GM12873 (cell line): ENCODE results near the gene OR2L3.

Experiments used
- TF ChIP-seq, protein P1 (sequence below): IDR thresholded peaks from 2 replicates; pipeline ENCODE4 v1.5.1; 2012; ENCODE audit warnings: low read depth, mild to moderate bottlenecking, moderate library complexity, low read length, control low read depth; ENCODE audit not compliant: insufficient read depth; ENCODE audit errors: missing control alignments

OR2L3 gene, protein sequence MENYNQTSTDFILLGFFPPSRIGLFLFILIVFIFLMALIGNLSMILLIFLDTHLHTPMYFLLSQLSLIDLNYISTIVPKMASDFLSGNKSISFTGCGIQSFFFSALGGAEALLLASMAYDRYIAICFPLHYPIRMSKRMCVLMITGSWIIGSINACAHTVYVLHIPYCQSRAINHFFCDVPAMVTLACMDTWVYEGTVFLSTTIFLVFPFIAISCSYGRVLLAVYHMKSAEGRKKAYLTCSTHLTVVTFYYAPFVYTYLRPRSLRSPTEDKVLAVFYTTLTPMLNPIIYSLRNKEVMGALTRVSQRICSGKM

DNA sequence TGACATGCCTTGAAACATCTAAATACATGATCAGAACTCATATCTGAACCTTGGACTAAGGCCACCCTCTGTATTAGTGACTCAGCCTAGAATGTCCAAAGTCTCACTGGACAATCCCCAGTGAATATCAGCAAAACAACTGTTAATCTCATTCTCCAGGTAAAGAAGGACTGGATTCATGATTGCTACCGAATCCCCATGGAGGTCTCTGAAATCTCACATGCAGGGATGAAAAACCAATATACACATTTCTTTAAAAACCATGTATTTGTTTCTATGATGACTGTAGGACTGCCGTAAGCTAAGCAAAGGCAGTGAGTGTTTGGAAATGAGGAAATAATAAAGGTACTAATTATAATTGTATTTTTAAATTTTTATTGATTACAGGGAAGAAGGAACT lies at the start of gene OR2L3:
OR2L3 (plus strand) TSS at position 301 of the 400 bp plus-strand sequence. CDS start 13,846 bp downstream, outside the sequence.
- TF ChIP-seq, protein P1, sequence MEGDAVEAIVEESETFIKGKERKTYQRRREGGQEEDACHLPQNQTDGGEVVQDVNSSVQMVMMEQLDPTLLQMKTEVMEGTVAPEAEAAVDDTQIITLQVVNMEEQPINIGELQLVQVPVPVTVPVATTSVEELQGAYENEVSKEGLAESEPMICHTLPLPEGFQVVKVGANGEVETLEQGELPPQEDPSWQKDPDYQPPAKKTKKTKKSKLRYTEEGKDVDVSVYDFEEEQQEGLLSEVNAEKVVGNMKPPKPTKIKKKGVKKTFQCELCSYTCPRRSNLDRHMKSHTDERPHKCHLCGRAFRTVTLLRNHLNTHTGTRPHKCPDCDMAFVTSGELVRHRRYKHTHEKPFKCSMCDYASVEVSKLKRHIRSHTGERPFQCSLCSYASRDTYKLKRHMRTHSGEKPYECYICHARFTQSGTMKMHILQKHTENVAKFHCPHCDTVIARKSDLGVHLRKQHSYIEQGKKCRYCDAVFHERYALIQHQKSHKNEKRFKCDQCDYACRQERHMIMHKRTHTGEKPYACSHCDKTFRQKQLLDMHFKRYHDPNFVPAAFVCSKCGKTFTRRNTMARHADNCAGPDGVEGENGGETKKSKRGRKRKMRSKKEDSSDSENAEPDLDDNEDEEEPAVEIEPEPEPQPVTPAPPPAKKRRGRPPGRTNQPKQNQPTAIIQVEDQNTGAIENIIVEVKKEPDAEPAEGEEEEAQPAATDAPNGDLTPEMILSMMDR: no peak

DNA sequence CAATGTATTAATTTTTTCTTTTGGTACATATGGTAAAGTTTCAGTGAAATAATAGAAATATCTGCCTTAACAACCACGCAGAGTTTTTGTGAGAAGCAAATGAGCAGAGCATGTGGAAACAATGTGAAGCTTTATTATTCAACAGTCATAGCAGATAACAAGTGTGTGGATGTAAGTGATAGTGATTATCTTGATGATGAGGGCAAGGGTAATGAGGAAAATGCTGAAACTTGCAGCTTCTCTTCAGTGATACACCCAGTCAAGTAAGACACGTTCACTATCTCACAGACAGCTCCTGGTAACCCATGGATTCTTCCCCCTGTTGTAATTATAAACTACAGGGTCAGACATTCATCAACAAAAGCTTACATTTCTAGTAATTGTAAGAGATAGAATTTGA lies 47.8 kb upstream of the OR2L3 start:
- TF ChIP-seq, protein P1: no peak

DNA sequence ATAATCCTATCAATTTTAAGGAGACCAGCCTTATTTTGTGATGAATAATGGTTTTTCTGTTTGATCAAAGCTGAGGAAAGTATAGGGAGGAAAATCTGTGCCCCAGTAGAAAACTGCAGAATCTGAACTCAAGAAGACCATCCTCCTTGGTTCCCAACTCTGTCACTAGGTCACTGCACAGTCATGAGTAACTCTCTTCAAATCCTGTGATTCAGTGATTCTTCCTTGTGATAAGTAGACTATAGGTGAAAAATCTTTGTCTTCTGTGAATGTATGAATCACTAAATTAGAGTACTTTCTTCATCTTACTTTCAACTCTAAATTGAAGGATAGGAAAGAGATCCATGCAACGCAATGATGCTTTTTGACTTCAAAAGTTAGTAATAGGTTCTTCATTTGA lies 46.5 kb upstream of the OR2L3 start:
- TF ChIP-seq, protein P1: no peak

DNA sequence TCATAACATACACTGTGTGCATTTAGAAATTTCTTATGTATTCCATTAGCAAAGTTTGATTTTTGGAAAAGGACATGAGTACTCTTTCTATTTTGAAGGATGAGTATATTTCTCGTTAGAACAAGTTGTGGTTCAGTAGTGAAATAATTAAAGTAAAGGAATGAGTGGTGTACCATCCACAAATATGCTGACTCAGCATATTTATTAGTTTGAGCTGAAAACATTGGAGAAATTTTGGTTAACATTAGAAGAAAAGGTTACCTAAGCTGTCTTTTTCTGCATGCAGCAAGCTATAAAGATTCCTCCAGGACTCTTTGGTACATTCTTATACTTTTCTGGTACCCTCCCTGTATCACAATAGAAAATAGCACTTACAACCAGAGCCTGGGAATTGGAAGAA lies 38.9 kb upstream of the OR2L3 start:
- TF ChIP-seq, protein P1: no peak

DNA sequence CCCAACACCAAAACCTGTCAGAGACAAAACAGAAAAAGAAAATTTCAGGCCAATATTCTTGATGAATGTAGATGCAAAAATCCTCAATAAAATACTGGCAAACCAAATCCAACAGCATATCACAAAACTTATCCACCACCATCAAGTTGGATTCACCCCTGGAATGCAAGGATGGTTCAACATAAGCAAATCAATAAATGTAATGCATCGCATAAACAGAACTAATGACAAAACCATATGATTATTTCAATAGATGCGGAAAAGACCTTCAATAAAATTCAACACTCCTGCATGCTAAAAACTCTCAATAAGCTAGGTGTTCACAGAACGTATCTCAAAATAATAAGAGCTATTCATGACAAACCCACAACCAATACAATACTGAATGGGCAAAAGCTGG lies 37.0 kb upstream of the OR2L3 start:
- TF ChIP-seq, protein P1: no peak

DNA sequence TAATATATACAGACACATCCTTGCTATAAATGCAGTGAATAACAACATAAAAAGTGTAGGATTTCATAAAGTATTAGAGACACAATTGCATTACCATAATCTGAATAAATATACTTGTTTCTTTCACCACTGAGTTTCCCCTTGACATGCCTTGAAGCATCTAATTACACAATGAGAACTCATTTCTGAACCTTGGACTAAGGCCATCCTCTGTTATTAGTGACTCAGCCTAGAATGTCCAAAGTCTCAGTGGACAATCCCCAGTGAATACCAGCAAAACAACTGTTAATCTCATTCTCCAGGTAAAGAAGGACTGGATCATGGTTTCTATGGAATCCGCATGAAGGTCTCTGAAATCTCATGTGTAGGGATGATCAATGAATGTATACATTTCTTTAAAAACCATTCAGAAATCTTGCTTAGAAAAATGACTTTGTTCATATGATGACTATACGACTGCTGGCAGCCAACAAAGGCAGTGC lies 33.4 kb upstream of the OR2L3 start, which contains the start of gene OR2L5:
OR2L5 (plus strand) TSS at position 432 of the 482 bp plus-strand sequence. CDS start 8,288 bp downstream, outside the sequence.
- TF ChIP-seq, protein P1: no peak

DNA sequence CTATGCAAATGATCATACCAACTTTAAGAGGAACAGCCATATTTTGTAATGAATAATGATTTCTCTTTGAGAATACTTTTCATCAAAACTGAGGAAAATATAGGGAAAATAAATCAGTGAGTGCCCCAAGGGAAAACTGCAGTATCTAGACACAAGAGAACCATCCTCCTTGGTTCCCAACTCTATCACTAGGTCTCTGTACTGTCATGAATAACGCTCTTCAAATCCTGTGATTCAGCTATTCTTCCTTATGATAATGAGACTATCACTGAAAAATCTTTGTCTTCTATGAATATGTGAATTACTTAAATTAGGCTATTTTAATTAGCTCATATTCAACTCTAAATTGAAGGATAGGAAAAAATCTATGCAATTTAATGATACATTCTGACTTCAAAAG lies 30.8 kb upstream of the OR2L3 start:
- TF ChIP-seq, protein P1: no peak
